Measurements from ENCODE around the gene CLEC20A.

DNA sequence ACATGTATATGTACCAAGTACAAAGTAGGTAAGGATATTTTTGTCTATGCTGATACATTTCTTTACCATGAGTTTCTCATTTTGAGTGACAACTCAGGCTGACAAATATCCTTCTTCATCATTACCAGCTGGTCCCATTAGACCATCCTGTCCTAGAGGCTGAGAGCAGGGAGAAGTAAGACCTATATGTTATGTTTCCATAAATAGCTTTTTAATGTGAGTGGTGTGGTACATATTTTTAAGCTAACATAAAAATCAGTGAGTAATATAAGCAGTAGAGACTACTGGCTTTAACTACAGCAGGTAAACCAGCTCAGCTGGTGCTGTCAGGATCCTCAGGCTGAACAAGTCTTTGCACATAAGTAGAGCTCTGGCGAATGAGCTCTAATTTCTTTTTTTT, 62.4 kb downstream of the CLEC20A start:
- TF ChIP-seq, protein P1, sequence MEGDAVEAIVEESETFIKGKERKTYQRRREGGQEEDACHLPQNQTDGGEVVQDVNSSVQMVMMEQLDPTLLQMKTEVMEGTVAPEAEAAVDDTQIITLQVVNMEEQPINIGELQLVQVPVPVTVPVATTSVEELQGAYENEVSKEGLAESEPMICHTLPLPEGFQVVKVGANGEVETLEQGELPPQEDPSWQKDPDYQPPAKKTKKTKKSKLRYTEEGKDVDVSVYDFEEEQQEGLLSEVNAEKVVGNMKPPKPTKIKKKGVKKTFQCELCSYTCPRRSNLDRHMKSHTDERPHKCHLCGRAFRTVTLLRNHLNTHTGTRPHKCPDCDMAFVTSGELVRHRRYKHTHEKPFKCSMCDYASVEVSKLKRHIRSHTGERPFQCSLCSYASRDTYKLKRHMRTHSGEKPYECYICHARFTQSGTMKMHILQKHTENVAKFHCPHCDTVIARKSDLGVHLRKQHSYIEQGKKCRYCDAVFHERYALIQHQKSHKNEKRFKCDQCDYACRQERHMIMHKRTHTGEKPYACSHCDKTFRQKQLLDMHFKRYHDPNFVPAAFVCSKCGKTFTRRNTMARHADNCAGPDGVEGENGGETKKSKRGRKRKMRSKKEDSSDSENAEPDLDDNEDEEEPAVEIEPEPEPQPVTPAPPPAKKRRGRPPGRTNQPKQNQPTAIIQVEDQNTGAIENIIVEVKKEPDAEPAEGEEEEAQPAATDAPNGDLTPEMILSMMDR (IDR thresholded peaks at IDR 0.05; ENCODE audit: poor library complexity) = no peak
- no peak for TF ChIP-seq EZH2 (IDR thresholded peaks at IDR 0.05; ENCODE audit: borderline replicate concordance)

Data from hepatocyte (in vitro differentiated cells).